Uterus (tissue), 2 donors: ENCODE data around the gene IRF6.

ENCODE experiments used
- POLR2A ChIP-seq, 2 donors: fragments of 450-650 bp; IDR thresholded peaks; one replicate each; pipeline ENCODE4 v1.6.1; 2016; ENCODE audit warnings: antibody characterized with exemption in 2 of 2, mild to moderate bottlenecking in 1 of 2, moderate library complexity in 1 of 2
- TF ChIP-seq, protein P1 (sequence below), 4 experiments: fragments of 200-600 bp in 2 of 4; fragments of 450-650 bp in 2 of 4; sonication (generic) in 2 of 4; IDR thresholded peaks; one replicate each; pipeline ENCODE4 v1.5.1; 2016 to 2019; ENCODE audit warnings: antibody characterized with exemption in 4 of 4, mild to moderate bottlenecking in 2 of 4, moderate library complexity in 1 of 4

GRCh38 chr1:209839875-209840546 is 34.1 kb upstream of the IRF6 start:
- TF ChIP-seq, protein P1, sequence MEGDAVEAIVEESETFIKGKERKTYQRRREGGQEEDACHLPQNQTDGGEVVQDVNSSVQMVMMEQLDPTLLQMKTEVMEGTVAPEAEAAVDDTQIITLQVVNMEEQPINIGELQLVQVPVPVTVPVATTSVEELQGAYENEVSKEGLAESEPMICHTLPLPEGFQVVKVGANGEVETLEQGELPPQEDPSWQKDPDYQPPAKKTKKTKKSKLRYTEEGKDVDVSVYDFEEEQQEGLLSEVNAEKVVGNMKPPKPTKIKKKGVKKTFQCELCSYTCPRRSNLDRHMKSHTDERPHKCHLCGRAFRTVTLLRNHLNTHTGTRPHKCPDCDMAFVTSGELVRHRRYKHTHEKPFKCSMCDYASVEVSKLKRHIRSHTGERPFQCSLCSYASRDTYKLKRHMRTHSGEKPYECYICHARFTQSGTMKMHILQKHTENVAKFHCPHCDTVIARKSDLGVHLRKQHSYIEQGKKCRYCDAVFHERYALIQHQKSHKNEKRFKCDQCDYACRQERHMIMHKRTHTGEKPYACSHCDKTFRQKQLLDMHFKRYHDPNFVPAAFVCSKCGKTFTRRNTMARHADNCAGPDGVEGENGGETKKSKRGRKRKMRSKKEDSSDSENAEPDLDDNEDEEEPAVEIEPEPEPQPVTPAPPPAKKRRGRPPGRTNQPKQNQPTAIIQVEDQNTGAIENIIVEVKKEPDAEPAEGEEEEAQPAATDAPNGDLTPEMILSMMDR (IDR thresholded peaks at IDR 0.05): no peak
- TF ChIP-seq POLR2A (IDR thresholded peaks at IDR 0.05): no peak
